ENCODE measurements around the gene HGF. TPM values are rescaled to one million over a fixed set of nuclear protein-coding genes. Genes with fewer than 3 reads are reported as not detected.

The HGF gene
- total RNA-seq, 1 donor from 2014 or later: not detected

- DNase-seq (ENCODE audit: low read depth): no peak
- Histone ChIP-seq H3K36me3 (ENCODE audit: control insufficient read depth, insufficient read depth, low read length) (no peaks in the 10 kb centered on the region), H3K27me3 (ENCODE audit: control insufficient read depth, insufficient read depth, low read length) (no peaks in the 10 kb centered on the region), H3K4me3 (ENCODE audit: low read depth, low read length) (no peak overlapping the region)
- no peak for TF ChIP-seq CTCF (IDR thresholded peaks at IDR 0.05; ENCODE audit: insufficient read depth, low read length, poor library complexity, severe bottlenecking)
Measured at GRCh38 chr7:81768951-81769778, 682 bp downstream of the HGF start.

GRCh38 chr7:81767926-81768325 lies 1.9 kb downstream of the HGF start:
- no peak for TF ChIP-seq CTCF (IDR thresholded peaks at IDR 0.05; ENCODE audit: insufficient read depth, low read length, poor library complexity, severe bottlenecking)
- Histone ChIP-seq H3K27me3 (ENCODE audit: control insufficient read depth, insufficient read depth, low read length) (no peaks in the 10 kb centered on the region), H3K4me3 (ENCODE audit: low read depth, low read length) (no peak overlapping the region), H3K36me3 (ENCODE audit: control insufficient read depth, insufficient read depth, low read length) (no peaks in the 10 kb centered on the region)
- no peak for DNase-seq (ENCODE audit: low read depth)

- no peak for DNase-seq (ENCODE audit: low read depth)
- no peak for TF ChIP-seq CTCF (IDR thresholded peaks at IDR 0.05; ENCODE audit: insufficient read depth, low read length, poor library complexity, severe bottlenecking)
- no peak overlapping the region for H3K4me3 ChIP-seq (ENCODE audit: low read depth, low read length)
- no peaks in the 10 kb centered on the region for H3K36me3 ChIP-seq (ENCODE audit: control insufficient read depth, insufficient read depth, low read length)
- H3K27me3 ChIP-seq (ENCODE audit: control insufficient read depth, insufficient read depth, low read length): no peaks in the 10 kb centered on the region
Measured at GRCh38 chr7:81761821-81762220, 8.0 kb downstream of the HGF start.

GRCh38 chr7:81761031-81761430 lies 8.8 kb downstream of the HGF start:
- no peak for TF ChIP-seq CTCF (IDR thresholded peaks at IDR 0.05; ENCODE audit: insufficient read depth, low read length, poor library complexity, severe bottlenecking)

GRCh38 chr7:81754918-81755696 lies 14.7 kb downstream of the HGF start:
- no peak for TF ChIP-seq CTCF (IDR thresholded peaks at IDR 0.05; ENCODE audit: insufficient read depth, low read length, poor library complexity, severe bottlenecking)

More at GRCh38 chr7:81761031-81761430, 8.8 kb downstream of the HGF start:
- no peak for DNase-seq (ENCODE audit: low read depth)
- Histone ChIP-seq H3K27me3 (ENCODE audit: control insufficient read depth, insufficient read depth, low read length) (no peaks in the 10 kb centered on the region), H3K36me3 (ENCODE audit: control insufficient read depth, insufficient read depth, low read length) (no peaks in the 10 kb centered on the region), H3K4me3 (ENCODE audit: low read depth, low read length) (no peak overlapping the region)

More at GRCh38 chr7:81754918-81755696, 14.7 kb downstream of the HGF start:
- H3K36me3 ChIP-seq (ENCODE audit: control insufficient read depth, insufficient read depth, low read length): no peaks in the 10 kb centered on the region
- H3K27me3 ChIP-seq (ENCODE audit: control insufficient read depth, insufficient read depth, low read length): no peaks in the 10 kb centered on the region
- DNase-seq (ENCODE audit: low read depth): no peak
- H3K4me3 ChIP-seq (ENCODE audit: low read depth, low read length): no peak overlapping the region

Data from kidney epithelial cell (primary cell).